ENCODE data around the gene BOD1.
A peak's percentile ranks its signal among the peaks of the same experiment; 100 is the strongest.

The BOD1 gene

GRCh38 chr5:173640156-173640804, 23.8 kb upstream of the BOD1 start:
- DNase-seq = no peak

- DNase-seq = no peak
Measured at GRCh38 chr5:173638126-173639040, 21.9 kb upstream of the BOD1 start.

DNA sequence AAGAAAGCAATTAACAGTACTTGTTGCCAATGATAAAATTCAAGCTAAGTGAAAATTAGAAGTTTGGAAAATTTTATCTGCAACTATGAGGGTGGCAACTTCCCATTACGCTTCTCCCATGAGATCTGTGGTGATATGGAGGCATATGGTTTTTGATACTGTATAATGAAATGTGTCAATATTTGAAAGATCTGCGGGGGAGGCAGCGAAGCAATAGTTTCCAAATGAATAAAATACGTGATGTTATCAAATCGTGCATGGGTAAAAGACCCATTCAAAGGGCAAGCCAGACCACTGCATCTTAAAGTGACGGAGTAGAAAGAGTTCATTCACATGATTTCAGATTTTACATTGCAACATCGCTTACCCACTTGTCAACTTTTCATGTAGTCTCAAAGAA, 20.9 kb upstream of the BOD1 start:
- no peak for DNase-seq

- DNase-seq = no peak
Measured at GRCh38 chr5:173634465-173634983, 18.1 kb upstream of the BOD1 start.

GRCh38 chr5:173633304-173633703, 16.9 kb upstream of the BOD1 start:
- no peak for DNase-seq

- no peak for DNase-seq
Measured at GRCh38 chr5:173631478-173631877, 15.0 kb upstream of the BOD1 start.

GRCh38 chr5:173630724-173631365, 14.4 kb upstream of the BOD1 start:
- DNase-seq = no peak

- no peak for DNase-seq
Measured at GRCh38 chr5:173629628-173630027, 13.2 kb upstream of the BOD1 start.

DNA sequence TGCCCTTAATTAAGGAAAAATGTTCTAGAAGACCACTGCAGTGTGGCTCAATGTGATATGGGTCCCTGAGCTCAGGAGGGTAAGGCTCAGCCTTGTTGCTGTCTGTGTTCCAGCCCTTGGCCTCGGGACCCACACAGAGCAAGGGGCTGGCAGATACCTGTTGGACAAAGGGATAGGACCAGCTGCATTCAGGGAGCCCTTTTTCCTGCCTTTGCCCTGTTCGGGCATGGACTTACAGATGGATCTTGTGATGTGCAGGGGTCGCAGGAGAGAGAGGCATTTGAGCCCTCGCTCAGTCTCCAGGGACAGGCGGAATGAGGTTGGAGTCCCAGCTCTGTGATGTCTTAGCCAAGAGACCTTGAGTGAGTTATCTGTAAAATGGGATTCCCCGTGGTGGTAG, 12.1 kb upstream of the BOD1 start:
- DNase-seq = no peak

GRCh38 chr5:173627860-173628392, 11.5 kb upstream of the BOD1 start:
- DNase-seq = peak; percentile 64 to 74

DNA sequence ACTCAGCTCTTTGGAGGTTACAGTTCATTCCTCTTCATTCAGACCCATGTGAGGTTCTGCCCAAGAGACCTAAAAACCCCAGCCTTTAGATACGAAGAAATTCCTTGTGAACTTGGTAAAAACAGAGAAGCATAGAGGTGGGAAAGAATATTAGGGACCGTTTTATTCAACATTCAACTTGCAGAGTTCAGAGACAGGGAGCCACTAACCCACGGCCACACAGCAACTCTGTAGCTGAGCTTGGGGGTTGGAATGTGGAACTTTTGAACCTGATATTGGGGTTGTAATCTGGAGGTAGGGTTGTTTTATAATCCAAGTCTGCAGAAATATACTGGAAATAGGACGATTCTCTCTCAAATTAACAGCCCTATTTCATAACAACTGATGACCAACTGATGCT, 10.8 kb upstream of the BOD1 start:
- DNase-seq = no peak

DNA sequence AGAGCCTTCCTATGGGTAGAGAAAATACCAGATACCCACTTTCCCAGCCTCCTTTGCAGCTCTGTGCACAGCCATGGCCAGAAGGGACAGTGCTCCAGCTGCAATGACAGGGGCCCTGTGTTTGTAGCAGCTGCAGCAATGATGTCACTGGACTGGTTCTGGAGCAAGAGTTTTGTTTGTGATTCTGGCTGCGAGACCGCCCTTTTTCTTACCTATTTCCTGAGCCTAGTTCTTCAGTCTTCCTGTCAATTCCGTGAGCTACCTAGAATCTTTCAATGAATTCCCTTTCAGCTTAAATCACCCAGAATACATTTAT, 10.0 kb upstream of the BOD1 start:
- DNase-seq = peak; percentile 49 to 76

- no peak for DNase-seq
Measured at GRCh38 chr5:173625673-173626504, 9.4 kb upstream of the BOD1 start.

GRCh38 chr5:173625261-173625660, 8.8 kb upstream of the BOD1 start:
- no peak for DNase-seq

DNA sequence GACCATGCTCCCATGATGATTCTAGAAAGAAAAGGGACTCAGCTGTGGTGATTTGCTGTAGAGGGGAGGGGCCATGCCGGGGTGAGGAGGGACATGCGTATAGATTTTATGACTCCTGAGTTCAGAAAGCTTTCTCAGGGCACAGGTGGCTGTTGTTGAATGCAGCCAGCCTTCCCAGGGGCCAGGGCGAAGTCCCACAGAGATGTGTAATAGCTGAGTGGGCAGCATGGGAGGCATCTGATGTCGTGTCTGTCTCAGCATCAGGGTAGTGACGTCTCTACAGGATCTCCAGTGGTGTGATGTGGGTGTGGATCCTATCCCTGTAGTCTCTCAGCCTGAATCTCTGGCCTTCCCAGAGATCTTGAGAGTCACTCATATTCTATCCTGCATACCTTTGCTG, 7.8 kb upstream of the BOD1 start:
- no peak for DNase-seq

DNA sequence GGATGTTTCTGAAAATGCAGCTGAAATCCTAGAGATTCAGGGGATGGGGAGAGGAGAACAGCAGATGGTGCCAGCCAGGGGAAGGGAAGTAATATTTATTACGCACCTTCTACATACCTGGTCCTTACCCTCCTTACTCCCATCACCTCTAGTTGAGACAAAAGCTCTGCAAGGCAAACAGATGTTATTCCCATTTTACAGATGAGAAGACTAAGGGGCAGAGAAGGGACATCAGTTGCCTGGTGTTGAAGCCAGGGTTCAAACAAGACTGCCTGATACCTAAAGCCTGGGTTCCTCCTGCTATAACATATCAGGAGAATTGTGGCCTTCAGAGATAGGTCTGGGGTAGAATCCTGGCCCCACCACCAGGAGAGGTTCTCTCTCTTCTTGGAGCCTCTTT, 7.3 kb upstream of the BOD1 start:
- no peak for DNase-seq

GRCh38 chr5:173623296-173623771, 6.9 kb upstream of the BOD1 start:
- DNase-seq = no peak

- DNase-seq = no peak
Measured at GRCh38 chr5:173622183-173623047, 6.0 kb upstream of the BOD1 start.

- no peak for DNase-seq
Measured at GRCh38 chr5:173620784-173621183, 4.3 kb upstream of the BOD1 start.

DNA sequence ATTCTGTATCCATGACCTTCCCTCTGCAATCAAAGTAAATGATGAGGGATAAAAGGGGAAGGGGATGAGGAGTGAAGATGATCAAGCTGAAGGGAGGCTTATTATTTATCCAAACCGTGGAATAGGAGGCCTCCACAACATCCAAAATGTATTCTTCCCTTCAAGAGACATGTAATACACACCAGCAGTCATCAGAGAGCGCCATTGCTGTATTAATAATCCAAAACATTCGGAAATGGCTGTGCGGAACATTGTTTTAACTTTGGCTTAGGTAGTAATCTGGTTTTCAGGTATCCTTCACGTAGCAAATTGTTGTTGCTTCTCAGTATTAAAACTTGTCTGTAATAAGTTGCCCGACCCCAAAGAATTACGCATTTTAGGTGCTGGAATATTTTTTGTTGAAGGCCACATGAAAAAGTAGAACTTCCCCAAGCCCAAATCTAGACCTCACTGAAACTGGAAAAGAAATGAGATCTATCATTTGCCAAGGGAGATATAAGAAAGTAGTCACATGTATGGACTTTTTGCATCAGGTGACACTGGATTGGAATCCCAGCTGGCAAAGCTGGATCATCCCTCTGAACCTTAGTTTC, 2.6 kb upstream of the BOD1 start:
- DNase-seq = peak; percentile 33 to 75
